ENCODE measurements around the gene OLR1.
"Not testable (repeated sequence)": the region's sequence is repeated elsewhere in the genome, so short reads cannot be mapped to it uniquely, and the experiment has no call there.

The OLR1 gene

GRCh38 chr12:10194160-10194670 is 22.3 kb upstream of the OLR1 start:
- no peak for TF ChIP-seq Cebpa-rat (IDR thresholded peaks at IDR 0.05)

GRCh38 chr12:10191865-10192264 is 19.9 kb upstream of the OLR1 start:
- peaks cover 34% of the 10 kb centered on the region for H3K4me1 ChIP-seq
- TF ChIP-seq Cebpa-rat (IDR thresholded peaks at IDR 0.05): no peak
- no peaks in the 10 kb centered on the region for H4K20me1 ChIP-seq
- H3K36me3 ChIP-seq: no peaks in the 10 kb centered on the region
- no peaks in the 10 kb centered on the region for H3K27me3 ChIP-seq
- H3K9me3 ChIP-seq: no peaks in the 10 kb centered on the region
- H3K27ac ChIP-seq: no peak overlapping the region
- no peak overlapping the region for H3K4me3 ChIP-seq
- H3K4me2 ChIP-seq: no peak overlapping the region
- no peak overlapping the region for H3K9ac ChIP-seq

More at GRCh38 chr12:10194160-10194670, 22.3 kb upstream of the OLR1 start:
- no peaks in the 10 kb centered on the region for H4K20me1 ChIP-seq
- no peaks in the 10 kb centered on the region for H3K36me3 ChIP-seq
- peaks cover 43% of the 10 kb centered on the region for H3K4me1 ChIP-seq
- no peak overlapping the region for H3K27ac ChIP-seq
- H3K9ac ChIP-seq: no peak overlapping the region
- H3K27me3 ChIP-seq: no peaks in the 10 kb centered on the region
- peak overlapping the region; percentile 55 for H3K4me2 ChIP-seq
- H3K9me3 ChIP-seq: no peaks in the 10 kb centered on the region
- no peak overlapping the region for H3K4me3 ChIP-seq

GRCh38 chr12:10190558-10191388 is 18.8 kb upstream of the OLR1 start:
- Histone ChIP-seq H3K27ac (no peak overlapping the region), H3K4me2 (no peak overlapping the region), H3K9me3 (no peaks in the 10 kb centered on the region)

GRCh38 chr12:10189653-10190052 is 17.7 kb upstream of the OLR1 start:
- Histone ChIP-seq H3K9me3 (no peaks in the 10 kb centered on the region), H3K27ac (no peak overlapping the region), H3K4me3 (no peak overlapping the region), H4K20me1 (no peaks in the 10 kb centered on the region), H3K27me3 (no peaks in the 10 kb centered on the region), H3K9ac (no peak overlapping the region), H3K36me3 (no peaks in the 10 kb centered on the region), H3K4me1 (peaks cover 12% of the 10 kb centered on the region), H3K4me2 (no peak overlapping the region)
- TF ChIP-seq Cebpa-rat (IDR thresholded peaks at IDR 0.05): no peak

More at GRCh38 chr12:10190558-10191388, 18.8 kb upstream of the OLR1 start:
- TF ChIP-seq Cebpa-rat (IDR thresholded peaks at IDR 0.05): no peak
- Histone ChIP-seq H4K20me1 (no peaks in the 10 kb centered on the region), H3K4me1 (peaks cover 23% of the 10 kb centered on the region), H3K9ac (no peak overlapping the region), H3K4me3 (no peak overlapping the region), H3K36me3 (no peaks in the 10 kb centered on the region), H3K27me3 (no peaks in the 10 kb centered on the region)

- not testable (repeated sequence) for H3K4me1 ChIP-seq
Observed at GRCh38 chr12:10186958-10187357, 15.0 kb upstream of the OLR1 start.

GRCh38 chr12:10186299-10186698 is 14.4 kb upstream of the OLR1 start:
- Histone ChIP-seq H4K20me1 (no peaks in the 10 kb centered on the region), H3K27ac (no peak overlapping the region), H3K4me3 (no peak overlapping the region), H3K36me3 (no peaks in the 10 kb centered on the region), H3K9me3 (no peaks in the 10 kb centered on the region), H3K9ac (no peak overlapping the region), H3K4me1 (no peaks in the 10 kb centered on the region), H3K27me3 (no peaks in the 10 kb centered on the region), H3K4me2 (no peak overlapping the region)
- TF ChIP-seq Cebpa-rat (IDR thresholded peaks at IDR 0.05): no peak

More at GRCh38 chr12:10186958-10187357, 15.0 kb upstream of the OLR1 start:
- H3K9me3 ChIP-seq, H3K4me2 ChIP-seq, H3K9ac ChIP-seq, H3K36me3 ChIP-seq, H3K27ac ChIP-seq, H3K4me3 ChIP-seq, H4K20me1 ChIP-seq, H3K27me3 ChIP-seq: not testable (repeated sequence)

- Histone ChIP-seq H3K4me1 (no peaks in the 10 kb centered on the region), H3K4me3 (no peak overlapping the region), H3K36me3 (no peaks in the 10 kb centered on the region), H4K20me1 (no peaks in the 10 kb centered on the region), H3K27me3 (no peaks in the 10 kb centered on the region), H3K9me3 (no peaks in the 10 kb centered on the region), H3K9ac (no peak overlapping the region), H3K4me2 (no peak overlapping the region), H3K27ac (no peak overlapping the region)
- no peak for TF ChIP-seq Cebpa-rat (IDR thresholded peaks at IDR 0.05)
Observed at GRCh38 chr12:10184261-10184843, 12.4 kb upstream of the OLR1 start.

GRCh38 chr12:10182354-10183049 is 10.6 kb upstream of the OLR1 start:
- Histone ChIP-seq H3K4me2 (no peak overlapping the region), H3K36me3 (no peaks in the 10 kb centered on the region), H4K20me1 (no peaks in the 10 kb centered on the region), H3K27ac (no peak overlapping the region), H3K4me3 (no peak overlapping the region), H3K9ac (no peak overlapping the region), H3K9me3 (no peaks in the 10 kb centered on the region), H3K27me3 (no peaks in the 10 kb centered on the region), H3K4me1 (no peaks in the 10 kb centered on the region)
- TF ChIP-seq Cebpa-rat (IDR thresholded peaks at IDR 0.05): no peak

GRCh38 chr12:10179776-10180181 is 7.8 kb upstream of the OLR1 start:
- Histone ChIP-seq H4K20me1 (no peaks in the 10 kb centered on the region), H3K36me3 (no peaks in the 10 kb centered on the region), H3K4me3 (no peak overlapping the region), H3K27me3 (no peaks in the 10 kb centered on the region), H3K9ac (no peak overlapping the region), H3K4me2 (no peak overlapping the region), H3K27ac (no peak overlapping the region), H3K4me1 (no peaks in the 10 kb centered on the region), H3K9me3 (no peaks in the 10 kb centered on the region)
- no peak for TF ChIP-seq Cebpa-rat (IDR thresholded peaks at IDR 0.05)

GRCh38 chr12:10178821-10179220 is 6.9 kb upstream of the OLR1 start, which contains the start of gene TMEM52B:
TMEM52B (plus strand) TSS chr12:10179032; CDS start chr12:10179575, 543 bp downstream.
- no peak within 1 kb of the TSS for H3K27ac ChIP-seq
- H3K36me3 ChIP-seq: no peaks in the 10 kb centered on the region
- no peaks in the 10 kb centered on the region for H3K27me3 ChIP-seq
- no peak within 1 kb of the TSS for H3K4me2 ChIP-seq
- no peak within 1 kb of the TSS for H3K4me3 ChIP-seq
- no peaks in the 10 kb centered on the region for H4K20me1 ChIP-seq
- no peaks in the 10 kb centered on the region for H3K9me3 ChIP-seq
- H3K4me1 ChIP-seq: no peaks in the 10 kb centered on the region
- no peak for TF ChIP-seq Cebpa-rat (IDR thresholded peaks at IDR 0.05)
- no peak within 1 kb of the TSS for H3K9ac ChIP-seq
